ENCODE measurements around the gene CALML4. TPM values are rescaled to one million over a fixed set of nuclear protein-coding genes. Genes with fewer than 3 reads are reported as not detected.

CALML4 gene
- total RNA-seq, 1 experiment from 2014 or later: 19.5 TPM

- H3K4me1 Mint-ChIP-seq (ENCODE audit: low read depth, unreplicated experiment): peaks cover 8% of the 10 kb centered on the region
- DNase-seq: no peak
- H3K36me3 Mint-ChIP-seq (ENCODE audit: insufficient read depth, unreplicated experiment): peaks cover 36% of the 10 kb centered on the region
- ChIA-PET CTCF (no interaction called here), POLR2A (no interaction called here)
- Histone ChIP-seq H3K27me3 (replicated peaks; ENCODE audit: control insufficient read depth, insufficient read depth, low read length) (no peaks in the 10 kb centered on the region), H3K9me3 (no peaks in the 10 kb centered on the region), H3K4me3 (ENCODE audit: low read depth, low read length) (no peak overlapping the region), H3K4me1 (no peaks in the 10 kb centered on the region), H3K36me3 (ENCODE audit: control insufficient read depth, insufficient read depth, low read length) (no peaks in the 10 kb centered on the region)
- BruUV-seq (replicated peaks): no TSS peak
- H3K27ac Mint-ChIP-seq (ENCODE audit: unreplicated experiment): no peak overlapping the region
- H3K9me3 Mint-ChIP-seq (ENCODE audit: unreplicated experiment): no peaks in the 10 kb centered on the region
- intact Hi-C loops (cut with micrococcal nuclease; ENCODE audit: unreplicated experiment): no loop called here
- TF ChIP-seq CTCF (IDR thresholded peaks at IDR 0.05; ENCODE audit: insufficient read depth in 1 of 2, low read depth in 1 of 2, low read length in 1 of 2, severe bottlenecking in 1 of 2, unreplicated experiment in 1 of 2): no peak
- H3K27me3 Mint-ChIP-seq (ENCODE audit: insufficient read depth, unreplicated experiment): no peaks in the 10 kb centered on the region
- H3K4me3 Mint-ChIP-seq (ENCODE audit: unreplicated experiment): no peak overlapping the region
These were observed 54.9 kb downstream of the CALML4 start for GRCh38 chr15:68150187-68150586.

- Mint-ChIP-seq H3K4me1 (ENCODE audit: low read depth, unreplicated experiment) (peaks cover 8% of the 10 kb centered on the region), H3K27ac (ENCODE audit: unreplicated experiment) (no peak overlapping the region), H3K9me3 (ENCODE audit: unreplicated experiment) (no peaks in the 10 kb centered on the region), H3K27me3 (ENCODE audit: insufficient read depth, unreplicated experiment) (no peaks in the 10 kb centered on the region), H3K4me3 (ENCODE audit: unreplicated experiment) (no peak overlapping the region), H3K36me3 (ENCODE audit: insufficient read depth, unreplicated experiment) (peaks cover 29% of the 10 kb centered on the region)
- BruUV-seq (replicated peaks): no TSS peak
- ChIA-PET POLR2A (no interaction called here), CTCF (no interaction called here)
- H3K36me3 ChIP-seq (ENCODE audit: control insufficient read depth, insufficient read depth, low read length): no peaks in the 10 kb centered on the region
- no peak for DNase-seq
- TF ChIP-seq CTCF (IDR thresholded peaks at IDR 0.05; ENCODE audit: insufficient read depth in 1 of 2, low read depth in 1 of 2, low read length in 1 of 2, severe bottlenecking in 1 of 2, unreplicated experiment in 1 of 2): no peak
- no peaks in the 10 kb centered on the region for H3K9me3 ChIP-seq
- intact Hi-C loops (cut with micrococcal nuclease; ENCODE audit: unreplicated experiment): loop anchor here (1.0 kb wide), 1 partner anchor 32 kb away; no protein-coding TSS in a partner anchor
- no peak overlapping the region for H3K4me3 ChIP-seq (ENCODE audit: low read depth, low read length)
- H3K4me1 ChIP-seq: no peaks in the 10 kb centered on the region
- no peaks in the 10 kb centered on the region for H3K27me3 ChIP-seq (replicated peaks; ENCODE audit: control insufficient read depth, insufficient read depth, low read length)
These were observed 56.1 kb downstream of the CALML4 start for GRCh38 chr15:68149059-68149458.

- H3K4me1 Mint-ChIP-seq (ENCODE audit: low read depth, unreplicated experiment): peaks cover 8% of the 10 kb centered on the region
- Histone ChIP-seq H3K4me1 (no peaks in the 10 kb centered on the region), H3K9me3 (no peaks in the 10 kb centered on the region), H3K36me3 (ENCODE audit: control insufficient read depth, insufficient read depth, low read length) (no peaks in the 10 kb centered on the region), H3K4me3 (ENCODE audit: low read depth, low read length) (no peak overlapping the region), H3K27me3 (replicated peaks; ENCODE audit: control insufficient read depth, insufficient read depth, low read length) (no peaks in the 10 kb centered on the region)
- DNase-seq: no peak
- peaks cover 26% of the 10 kb centered on the region for H3K36me3 Mint-ChIP-seq (ENCODE audit: insufficient read depth, unreplicated experiment)
- ChIA-PET CTCF (no interaction called here), POLR2A (no interaction called here)
- no TSS peak for BruUV-seq (replicated peaks)
- intact Hi-C loops (cut with micrococcal nuclease; ENCODE audit: unreplicated experiment): no loop called here
- H3K4me3 Mint-ChIP-seq (ENCODE audit: unreplicated experiment): no peak overlapping the region
- no peaks in the 10 kb centered on the region for H3K9me3 Mint-ChIP-seq (ENCODE audit: unreplicated experiment)
- H3K27ac Mint-ChIP-seq (ENCODE audit: unreplicated experiment): peak overlapping the region; percentile 46
- no peaks in the 10 kb centered on the region for H3K27me3 Mint-ChIP-seq (ENCODE audit: insufficient read depth, unreplicated experiment)
- TF ChIP-seq CTCF (IDR thresholded peaks at IDR 0.05; ENCODE audit: insufficient read depth in 1 of 2, low read depth in 1 of 2, low read length in 1 of 2, severe bottlenecking in 1 of 2, unreplicated experiment in 1 of 2): no peak
These were observed 57.1 kb downstream of the CALML4 start for GRCh38 chr15:68148039-68148438.
